GM12874 (cell line): ENCODE results near the gene ZNF598.

Experiments
- CTCF ChIP-seq: IDR thresholded peaks from 2 replicates; pipeline ENCODE4 v1.5.1; 2011; ENCODE audit warnings: low read depth, mild to moderate bottlenecking, control low read depth, low read length, moderate library complexity; ENCODE audit not compliant: insufficient read depth

Gene ZNF598

GRCh38 chr16:2027024-2028010, 17.7 kb upstream of the ZNF598 start:
- TF ChIP-seq CTCF, result no peak

- no peak for TF ChIP-seq CTCF
Measured at GRCh38 chr16:2026461-2027023, 16.9 kb upstream of the ZNF598 start, which contains the start of gene NHERF2. Gene NHERF2 (plus strand): TSS chr16:2026902. CDS start chr16:2027006, 104 bp downstream.

GRCh38 chr16:2025878-2026460, 16.3 kb upstream of the ZNF598 start:
- TF ChIP-seq CTCF, result no peak

GRCh38 chr16:2025251-2025650, 15.6 kb upstream of the ZNF598 start:
- TF ChIP-seq CTCF, result no peak

GRCh38 chr16:2024032-2024420, 14.4 kb upstream of the ZNF598 start:
- no peak for TF ChIP-seq CTCF

- peak; percentile 99 for TF ChIP-seq CTCF
Measured at GRCh38 chr16:2023092-2024031, 13.7 kb upstream of the ZNF598 start.
